Measurements from ENCODE around the gene HMGB4. TPM values are rescaled to one million over a fixed set of nuclear protein-coding genes. Genes with fewer than 3 reads are reported as not detected.

HMGB4 gene
- total RNA-seq, 1 experiment from 2014 or later, result not detected

DNA sequence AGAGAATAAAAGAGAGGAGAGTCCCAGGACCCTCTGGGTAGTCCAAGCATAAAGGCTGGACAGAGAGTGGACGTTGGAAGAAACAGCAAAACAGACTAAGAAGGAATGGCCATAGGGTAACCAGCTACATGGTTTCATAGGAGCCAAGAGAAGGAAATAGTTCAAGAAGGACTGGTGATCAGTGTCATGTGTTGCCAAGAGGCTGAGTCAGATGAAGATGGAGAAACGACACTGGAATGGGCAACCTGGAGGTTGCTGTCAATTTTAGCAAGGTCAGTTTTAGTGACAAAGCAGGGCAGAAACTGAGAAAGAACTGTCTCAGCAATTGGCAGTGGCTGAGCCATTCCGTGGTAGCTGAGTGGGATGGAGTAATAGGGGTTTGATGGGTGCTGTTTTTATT, 41.4 kb downstream of the HMGB4 start:
- TF ChIP-seq, protein P1, sequence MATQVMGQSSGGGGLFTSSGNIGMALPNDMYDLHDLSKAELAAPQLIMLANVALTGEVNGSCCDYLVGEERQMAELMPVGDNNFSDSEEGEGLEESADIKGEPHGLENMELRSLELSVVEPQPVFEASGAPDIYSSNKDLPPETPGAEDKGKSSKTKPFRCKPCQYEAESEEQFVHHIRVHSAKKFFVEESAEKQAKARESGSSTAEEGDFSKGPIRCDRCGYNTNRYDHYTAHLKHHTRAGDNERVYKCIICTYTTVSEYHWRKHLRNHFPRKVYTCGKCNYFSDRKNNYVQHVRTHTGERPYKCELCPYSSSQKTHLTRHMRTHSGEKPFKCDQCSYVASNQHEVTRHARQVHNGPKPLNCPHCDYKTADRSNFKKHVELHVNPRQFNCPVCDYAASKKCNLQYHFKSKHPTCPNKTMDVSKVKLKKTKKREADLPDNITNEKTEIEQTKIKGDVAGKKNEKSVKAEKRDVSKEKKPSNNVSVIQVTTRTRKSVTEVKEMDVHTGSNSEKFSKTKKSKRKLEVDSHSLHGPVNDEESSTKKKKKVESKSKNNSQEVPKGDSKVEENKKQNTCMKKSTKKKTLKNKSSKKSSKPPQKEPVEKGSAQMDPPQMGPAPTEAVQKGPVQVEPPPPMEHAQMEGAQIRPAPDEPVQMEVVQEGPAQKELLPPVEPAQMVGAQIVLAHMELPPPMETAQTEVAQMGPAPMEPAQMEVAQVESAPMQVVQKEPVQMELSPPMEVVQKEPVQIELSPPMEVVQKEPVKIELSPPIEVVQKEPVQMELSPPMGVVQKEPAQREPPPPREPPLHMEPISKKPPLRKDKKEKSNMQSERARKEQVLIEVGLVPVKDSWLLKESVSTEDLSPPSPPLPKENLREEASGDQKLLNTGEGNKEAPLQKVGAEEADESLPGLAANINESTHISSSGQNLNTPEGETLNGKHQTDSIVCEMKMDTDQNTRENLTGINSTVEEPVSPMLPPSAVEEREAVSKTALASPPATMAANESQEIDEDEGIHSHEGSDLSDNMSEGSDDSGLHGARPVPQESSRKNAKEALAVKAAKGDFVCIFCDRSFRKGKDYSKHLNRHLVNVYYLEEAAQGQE (IDR thresholded peaks at IDR 0.05; ENCODE audit: insufficient read depth in 1 of 2, low read depth in 2 of 2, low read length in 1 of 2), result no peak
- TF ChIP-seq TCF7L2 (IDR thresholded peaks at IDR 0.05; ENCODE audit: low read depth, low read length) (no peak), POLR2AphosphoS5 (IDR thresholded peaks at IDR 0.05; ENCODE audit: low read depth, low read length) (no peak), SIN3A (IDR thresholded peaks at IDR 0.05; ENCODE audit: borderline replicate concordance, insufficient read depth, low read depth, low read length) (no peak)
- TF ChIP-seq, protein P2, sequence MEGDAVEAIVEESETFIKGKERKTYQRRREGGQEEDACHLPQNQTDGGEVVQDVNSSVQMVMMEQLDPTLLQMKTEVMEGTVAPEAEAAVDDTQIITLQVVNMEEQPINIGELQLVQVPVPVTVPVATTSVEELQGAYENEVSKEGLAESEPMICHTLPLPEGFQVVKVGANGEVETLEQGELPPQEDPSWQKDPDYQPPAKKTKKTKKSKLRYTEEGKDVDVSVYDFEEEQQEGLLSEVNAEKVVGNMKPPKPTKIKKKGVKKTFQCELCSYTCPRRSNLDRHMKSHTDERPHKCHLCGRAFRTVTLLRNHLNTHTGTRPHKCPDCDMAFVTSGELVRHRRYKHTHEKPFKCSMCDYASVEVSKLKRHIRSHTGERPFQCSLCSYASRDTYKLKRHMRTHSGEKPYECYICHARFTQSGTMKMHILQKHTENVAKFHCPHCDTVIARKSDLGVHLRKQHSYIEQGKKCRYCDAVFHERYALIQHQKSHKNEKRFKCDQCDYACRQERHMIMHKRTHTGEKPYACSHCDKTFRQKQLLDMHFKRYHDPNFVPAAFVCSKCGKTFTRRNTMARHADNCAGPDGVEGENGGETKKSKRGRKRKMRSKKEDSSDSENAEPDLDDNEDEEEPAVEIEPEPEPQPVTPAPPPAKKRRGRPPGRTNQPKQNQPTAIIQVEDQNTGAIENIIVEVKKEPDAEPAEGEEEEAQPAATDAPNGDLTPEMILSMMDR (IDR thresholded peaks at IDR 0.05), result no peak
- Histone ChIP-seq H3K9me3 (ENCODE audit: control insufficient read depth, insufficient read depth, low read depth, low read length) (no peaks in the 10 kb centered on the region), H3K27ac (ENCODE audit: low read length) (no peak overlapping the region), H3K36me3 (ENCODE audit: control insufficient read depth, insufficient read depth, low read length) (no peaks in the 10 kb centered on the region), H3K4me3 (ENCODE audit: low read depth in 2 of 2, low read length in 2 of 2) (no peak overlapping the region), H3K27me3 (ENCODE audit: control insufficient read depth, insufficient read depth, low read length) (no peaks in the 10 kb centered on the region), H3K4me1 (ENCODE audit: control insufficient read depth, insufficient read depth, low read length) (no peaks in the 10 kb centered on the region)
- BruUV-seq (replicated peaks), result no TSS peak
- CTCF ChIA-PET, result no interaction called here
- POLR2A ChIA-PET, result no interaction called here
- DNase-seq (ENCODE audit: low read depth, low spot score) (no peak), ATAC-seq (no peak)
- in situ Hi-C loops (cut with HindIII; ENCODE audit: low pct_unique_long_range_greater_than_20kb, low sequenced_read_pairs), result no loop called here
- intact Hi-C loops (cut with micrococcal nuclease; ENCODE audit: unreplicated experiment), result no loop called here

DNA sequence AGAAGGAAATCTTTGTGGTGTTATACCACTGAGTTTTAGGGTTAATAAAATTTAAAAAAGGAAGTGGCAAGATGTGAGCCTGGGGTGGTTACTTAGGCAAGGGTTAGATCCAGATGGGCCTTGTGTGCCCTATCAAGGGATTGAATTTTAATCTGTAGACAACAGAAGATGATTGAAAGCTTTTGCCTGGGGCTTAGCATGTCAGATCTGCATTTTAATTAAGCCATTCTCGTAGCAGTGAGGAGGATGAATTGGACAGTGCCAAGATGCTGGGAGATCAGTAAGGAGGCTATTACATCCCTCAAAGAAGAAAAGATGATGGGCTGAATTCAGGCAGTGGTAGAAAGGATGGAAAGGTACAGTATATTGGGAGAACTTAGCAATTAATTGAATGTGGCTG, 42.3 kb downstream of the HMGB4 start:
- ChIA-PET POLR2A (no interaction called here), CTCF (no interaction called here)
- in situ Hi-C loops (cut with HindIII; ENCODE audit: low pct_unique_long_range_greater_than_20kb, low sequenced_read_pairs), result no loop called here
- Histone ChIP-seq H3K9me3 (ENCODE audit: control insufficient read depth, insufficient read depth, low read depth, low read length) (no peaks in the 10 kb centered on the region), H3K36me3 (ENCODE audit: control insufficient read depth, insufficient read depth, low read length) (no peaks in the 10 kb centered on the region), H3K4me3 (ENCODE audit: low read depth in 2 of 2, low read length in 2 of 2) (no peak overlapping the region), H3K4me1 (ENCODE audit: control insufficient read depth, insufficient read depth, low read length) (no peaks in the 10 kb centered on the region), H3K27ac (ENCODE audit: low read length) (no peak overlapping the region), H3K27me3 (ENCODE audit: control insufficient read depth, insufficient read depth, low read length) (no peaks in the 10 kb centered on the region; the same call in 1 of the 2 replicates)
- intact Hi-C loops (cut with micrococcal nuclease; ENCODE audit: unreplicated experiment), result no loop called here
- DNase-seq (ENCODE audit: low read depth, low spot score) (no peak), ATAC-seq (no peak)
- BruUV-seq (replicated peaks), result no TSS peak
- TF ChIP-seq TCF7L2 (IDR thresholded peaks at IDR 0.05; ENCODE audit: low read depth, low read length) (no peak), POLR2AphosphoS5 (IDR thresholded peaks at IDR 0.05; ENCODE audit: low read depth, low read length) (no peak), SIN3A (IDR thresholded peaks at IDR 0.05; ENCODE audit: borderline replicate concordance, insufficient read depth, low read depth, low read length) (no peak)
- TF ChIP-seq, protein P2 (IDR thresholded peaks at IDR 0.05), result no peak
- TF ChIP-seq, protein P1 (IDR thresholded peaks at IDR 0.05; ENCODE audit: insufficient read depth in 1 of 2, low read depth in 2 of 2, low read length in 1 of 2), result no peak
